ENCODE data around the gene RTN4RL1. TPM values are rescaled to one million over a fixed set of nuclear protein-coding genes. Genes with fewer than 3 reads are reported as not detected.

Gene RTN4RL1
- total RNA-seq, 1 experiment from 2014 or later, result 0.80 TPM

GRCh38 chr17:1916316-1916715 lies 108.8 kb downstream of the RTN4RL1 start:
- no peak for DNase-seq (ENCODE audit: low read depth, low spot score)
- ATAC-seq, result no peak
- H3K4me3 ChIP-seq (ENCODE audit: low read depth in 2 of 2, low read length in 2 of 2), result no peak overlapping the region
- H3K9me3 ChIP-seq (ENCODE audit: control insufficient read depth, insufficient read depth, low read depth, low read length), result no peaks in the 10 kb centered on the region
- in situ Hi-C loops (cut with HindIII; ENCODE audit: low pct_unique_long_range_greater_than_20kb, low sequenced_read_pairs) (no loop called here), intact Hi-C loops (cut with micrococcal nuclease; ENCODE audit: unreplicated experiment) (no loop called here)
- no peaks in the 10 kb centered on the region for H3K36me3 ChIP-seq (ENCODE audit: control insufficient read depth, insufficient read depth, low read length)
- POLR2A ChIA-PET, result no interaction called here
- H3K27ac ChIP-seq (ENCODE audit: low read length), result no peak overlapping the region
- CTCF ChIA-PET, result no interaction called here
- H3K4me1 ChIP-seq (ENCODE audit: control insufficient read depth, insufficient read depth, low read length), result no peaks in the 10 kb centered on the region
- no TSS peak for BruUV-seq (replicated peaks)
- no peaks in the 10 kb centered on the region for H3K27me3 ChIP-seq (ENCODE audit: control insufficient read depth, insufficient read depth, low read length)
- no peak for TF ChIP-seq REST (IDR thresholded peaks at IDR 0.05; ENCODE audit: insufficient read depth in 1 of 2, low read depth in 2 of 2, low read length in 1 of 2)

- TF ChIP-seq TCF7L2 (IDR thresholded peaks at IDR 0.05; ENCODE audit: low read depth, low read length), result no peak
- no peak for TF ChIP-seq POLR2AphosphoS5 (IDR thresholded peaks at IDR 0.05; ENCODE audit: low read depth, low read length)
- no peak for TF ChIP-seq REST (IDR thresholded peaks at IDR 0.05; ENCODE audit: insufficient read depth in 1 of 2, low read depth in 2 of 2, low read length in 1 of 2)
- TF ChIP-seq SIN3A (IDR thresholded peaks at IDR 0.05; ENCODE audit: borderline replicate concordance, insufficient read depth, low read depth, low read length), result no peak
- TF ChIP-seq CTCF (IDR thresholded peaks at IDR 0.05), result no peak
- POLR2A ChIA-PET, result no interaction called here
- CTCF ChIA-PET, result no interaction called here
- BruUV-seq (replicated peaks), result no TSS peak
- in situ Hi-C loops (cut with HindIII; ENCODE audit: low pct_unique_long_range_greater_than_20kb, low sequenced_read_pairs) (no loop called here), intact Hi-C loops (cut with micrococcal nuclease; ENCODE audit: unreplicated experiment) (no loop called here)
- Histone ChIP-seq H3K36me3 (ENCODE audit: control insufficient read depth, insufficient read depth, low read length) (no peaks in the 10 kb centered on the region), H3K27ac (ENCODE audit: low read length) (no peak overlapping the region), H3K27me3 (ENCODE audit: control insufficient read depth, insufficient read depth, low read length) (no peaks in the 10 kb centered on the region), H3K4me3 (ENCODE audit: low read depth in 2 of 2, low read length in 2 of 2) (no peak overlapping the region), H3K9me3 (ENCODE audit: control insufficient read depth, insufficient read depth, low read depth, low read length) (no peaks in the 10 kb centered on the region), H3K4me1 (ENCODE audit: control insufficient read depth, insufficient read depth, low read length) (no peaks in the 10 kb centered on the region)
- DNase-seq (ENCODE audit: low read depth, low spot score), result no peak
- ATAC-seq, result no peak
These were observed 109.2 kb downstream of the RTN4RL1 start for GRCh38 chr17:1915889-1916288.

All from Panc1 (cell line).